Measurements from ENCODE around the gene MACROD2.
"Not testable (repeated sequence)": the region's sequence is repeated elsewhere in the genome, so short reads cannot be mapped to it uniquely, and the experiment has no call there.

Gene MACROD2

GRCh38 chr20:15451241-15451640 is 1455.9 kb downstream of the MACROD2 start:
- no peak for DNase-seq (ENCODE audit: low read depth)

GRCh38 chr20:15455279-15455678 is 1460.0 kb downstream of the MACROD2 start:
- DNase-seq (ENCODE audit: low read depth), result no peak

GRCh38 chr20:15461938-15462337 is 1466.6 kb downstream of the MACROD2 start:
- DNase-seq (ENCODE audit: low read depth), result no peak

- no peak for DNase-seq (ENCODE audit: low read depth)
Observed at GRCh38 chr20:15475483-15475882, 1480.2 kb downstream of the MACROD2 start.

GRCh38 chr20:15476186-15476585 is 1480.9 kb downstream of the MACROD2 start:
- DNase-seq (ENCODE audit: low read depth), result no peak

GRCh38 chr20:15476781-15477180 is 1481.5 kb downstream of the MACROD2 start:
- no peak for DNase-seq (ENCODE audit: low read depth)

GRCh38 chr20:15482525-15482924 is 1487.2 kb downstream of the MACROD2 start:
- no peak for DNase-seq (ENCODE audit: low read depth)

- no peak for DNase-seq (ENCODE audit: low read depth)
Observed at GRCh38 chr20:15485519-15485918, 1490.2 kb downstream of the MACROD2 start.

- no peak for DNase-seq (ENCODE audit: low read depth)
Observed at GRCh38 chr20:15487030-15487429, 1491.7 kb downstream of the MACROD2 start.

- DNase-seq (ENCODE audit: low read depth), result no peak
Observed at GRCh38 chr20:15487682-15488081, 1492.4 kb downstream of the MACROD2 start.

- no peak for DNase-seq (ENCODE audit: low read depth)
Observed at GRCh38 chr20:15491575-15491974, 1496.3 kb downstream of the MACROD2 start.

GRCh38 chr20:15494851-15495250 is 1499.5 kb downstream of the MACROD2 start:
- no peak for DNase-seq (ENCODE audit: low read depth)

GRCh38 chr20:15496501-15497039 is 1501.3 kb downstream of the MACROD2 start:
- no peak for DNase-seq (ENCODE audit: low read depth)

- DNase-seq (ENCODE audit: low read depth), result no peak
Observed at GRCh38 chr20:15498926-15499325, 1503.6 kb downstream of the MACROD2 start.

GRCh38 chr20:15506311-15506710 is 1511.0 kb downstream of the MACROD2 start:
- no peak for DNase-seq (ENCODE audit: low read depth)

- no peak for DNase-seq (ENCODE audit: low read depth)
Observed at GRCh38 chr20:15507151-15507550, 1511.8 kb downstream of the MACROD2 start.

GRCh38 chr20:15511551-15511950 is 1516.2 kb downstream of the MACROD2 start:
- DNase-seq (ENCODE audit: low read depth), result no peak

- DNase-seq (ENCODE audit: low read depth), result no peak
Observed at GRCh38 chr20:15512916-15513315, 1517.6 kb downstream of the MACROD2 start.

GRCh38 chr20:15515691-15516090 is 1520.4 kb downstream of the MACROD2 start:
- DNase-seq (ENCODE audit: low read depth), result no peak

- no peak for DNase-seq (ENCODE audit: low read depth)
Observed at GRCh38 chr20:15520930-15521524, 1525.7 kb downstream of the MACROD2 start.

GRCh38 chr20:15523400-15523799 is 1528.1 kb downstream of the MACROD2 start:
- DNase-seq (ENCODE audit: low read depth), result no peak

GRCh38 chr20:15528391-15529111 is 1533.2 kb downstream of the MACROD2 start:
- no peak for DNase-seq (ENCODE audit: low read depth)

- DNase-seq (ENCODE audit: low read depth), result no peak
Observed at GRCh38 chr20:15535863-15536262, 1540.5 kb downstream of the MACROD2 start.

- DNase-seq (ENCODE audit: low read depth), result not testable (repeated sequence)
Observed at GRCh38 chr20:15537200-15537599, 1541.9 kb downstream of the MACROD2 start.

Measured in stimulated activated CD8-positive, alpha-beta memory T cell treated with anti-CD3 and anti-CD28 coated beads, Interleukin-15, amount 100 ng/mL, for 24 hours (primary cell).